Ovary (tissue), 3 donors: ENCODE results near the gene TK2.

ENCODE experiments used
- CTCF ChIP-seq, 3 donors: fragments of 450-650 bp in 2 of 3; fragments of 200-600 bp in 1 of 3; IDR thresholded peaks; one replicate each; pipeline versions ENCODE4 v1.5.1 to v1.8.0; 2016 to 2022; ENCODE audit warnings: antibody characterized with exemption in 3 of 3, mild to moderate bottlenecking in 1 of 3
- EP300 ChIP-seq: sonication (generic); formaldehyde crosslinking; IDR thresholded peaks from one replicate; pipeline ENCODE4 v1.6.1; 2017; ENCODE audit warnings: antibody characterized with exemption
- donor health status: DM: no; HTN: no; CAD: no.

- TF ChIP-seq CTCF (IDR thresholded peaks at IDR 0.05), result no peak
- no peak for TF ChIP-seq EP300
Measured at GRCh38 chr16:66491716-66492064, 58.2 kb downstream of the TK2 start.
